ENCODE measurements around the gene OR12D2. TPM values are rescaled to one million over a fixed set of nuclear protein-coding genes. Genes with fewer than 3 reads are reported as not detected.
"Not testable (repeated sequence)": the region's sequence is repeated elsewhere in the genome, so short reads cannot be mapped to it uniquely, and the experiment has no call there.

Gene OR12D2
- total RNA-seq, 1 donor from 2014 or later = not detected

DNA sequence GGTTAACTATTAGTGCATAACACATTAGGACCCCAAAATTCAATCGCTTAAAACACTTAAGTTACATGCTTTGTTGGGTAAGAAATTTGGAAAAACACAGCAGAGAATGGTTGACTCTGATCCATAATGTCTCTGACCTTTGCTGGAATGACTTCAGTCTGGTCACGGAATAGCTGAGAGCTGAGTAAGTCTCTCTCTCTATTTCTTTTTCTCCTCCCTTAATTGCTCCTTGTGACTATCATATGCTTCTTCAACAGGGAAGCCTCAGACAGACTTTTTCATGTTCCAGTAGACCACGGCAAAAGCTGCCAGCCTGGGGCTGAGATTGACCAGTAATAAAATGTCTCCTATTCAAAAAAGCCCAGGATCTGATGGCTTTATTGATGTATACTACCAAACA is 24.1 kb downstream of the OR12D2 start:
- H3K4me1 Mint-ChIP-seq (ENCODE audit: unreplicated experiment) = no peaks in the 10 kb centered on the region
- no peaks in the 10 kb centered on the region for H3K36me3 Mint-ChIP-seq (ENCODE audit: unreplicated experiment)
- H3K9me3 Mint-ChIP-seq (ENCODE audit: unreplicated experiment) = no peaks in the 10 kb centered on the region
- TF ChIP-seq, protein P1, sequence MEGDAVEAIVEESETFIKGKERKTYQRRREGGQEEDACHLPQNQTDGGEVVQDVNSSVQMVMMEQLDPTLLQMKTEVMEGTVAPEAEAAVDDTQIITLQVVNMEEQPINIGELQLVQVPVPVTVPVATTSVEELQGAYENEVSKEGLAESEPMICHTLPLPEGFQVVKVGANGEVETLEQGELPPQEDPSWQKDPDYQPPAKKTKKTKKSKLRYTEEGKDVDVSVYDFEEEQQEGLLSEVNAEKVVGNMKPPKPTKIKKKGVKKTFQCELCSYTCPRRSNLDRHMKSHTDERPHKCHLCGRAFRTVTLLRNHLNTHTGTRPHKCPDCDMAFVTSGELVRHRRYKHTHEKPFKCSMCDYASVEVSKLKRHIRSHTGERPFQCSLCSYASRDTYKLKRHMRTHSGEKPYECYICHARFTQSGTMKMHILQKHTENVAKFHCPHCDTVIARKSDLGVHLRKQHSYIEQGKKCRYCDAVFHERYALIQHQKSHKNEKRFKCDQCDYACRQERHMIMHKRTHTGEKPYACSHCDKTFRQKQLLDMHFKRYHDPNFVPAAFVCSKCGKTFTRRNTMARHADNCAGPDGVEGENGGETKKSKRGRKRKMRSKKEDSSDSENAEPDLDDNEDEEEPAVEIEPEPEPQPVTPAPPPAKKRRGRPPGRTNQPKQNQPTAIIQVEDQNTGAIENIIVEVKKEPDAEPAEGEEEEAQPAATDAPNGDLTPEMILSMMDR (IDR thresholded peaks at IDR 0.05) = no peak
- H3K4me3 Mint-ChIP-seq (ENCODE audit: unreplicated experiment) = no peak overlapping the region
- H3K27me3 Mint-ChIP-seq (ENCODE audit: unreplicated experiment) = peaks cover 5% of the 10 kb centered on the region
- no peak for DNase-seq (ENCODE audit: extremely low spot score, unreplicated experiment)
- H3K27ac Mint-ChIP-seq (ENCODE audit: unreplicated experiment) = no peak overlapping the region

- H3K27ac Mint-ChIP-seq (ENCODE audit: unreplicated experiment) = no peak overlapping the region
- no peaks in the 10 kb centered on the region for H3K36me3 Mint-ChIP-seq (ENCODE audit: unreplicated experiment)
- H3K9me3 Mint-ChIP-seq (ENCODE audit: unreplicated experiment) = no peaks in the 10 kb centered on the region
- no peaks in the 10 kb centered on the region for H3K4me1 Mint-ChIP-seq (ENCODE audit: unreplicated experiment)
- no peak for DNase-seq (ENCODE audit: extremely low spot score, unreplicated experiment)
- TF ChIP-seq, protein P1 (IDR thresholded peaks at IDR 0.05) = no peak
- no peak overlapping the region for H3K4me3 Mint-ChIP-seq (ENCODE audit: unreplicated experiment)
- H3K27me3 Mint-ChIP-seq (ENCODE audit: unreplicated experiment) = no peaks in the 10 kb centered on the region
These were observed 28.7 kb downstream of the OR12D2 start for GRCh38 chr6:29424168-29424567.

DNA sequence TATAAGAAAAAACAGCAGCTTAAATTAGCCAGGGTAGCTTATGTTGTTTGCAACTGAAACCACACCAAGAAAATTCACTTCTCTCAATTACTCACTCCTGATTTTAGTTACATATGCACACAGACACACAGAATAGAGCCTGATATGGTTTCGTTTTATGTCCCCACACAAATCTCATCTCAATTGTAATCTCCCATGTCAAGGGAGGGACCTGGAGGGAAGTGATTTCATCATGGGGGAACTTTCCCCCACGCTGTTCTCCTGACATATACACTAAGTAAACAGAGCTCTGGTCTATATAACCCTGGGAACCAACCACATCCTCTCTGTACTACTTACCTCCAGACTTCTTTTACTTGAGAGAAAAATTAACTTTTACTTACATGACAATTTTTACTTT is 29.1 kb downstream of the OR12D2 start:
- Mint-ChIP-seq H3K4me1 (ENCODE audit: unreplicated experiment) (no peaks in the 10 kb centered on the region), H3K27me3 (ENCODE audit: unreplicated experiment) (no peaks in the 10 kb centered on the region), H3K9me3 (ENCODE audit: unreplicated experiment) (no peaks in the 10 kb centered on the region), H3K36me3 (ENCODE audit: unreplicated experiment) (no peaks in the 10 kb centered on the region), H3K27ac (ENCODE audit: unreplicated experiment) (no peak overlapping the region), H3K4me3 (ENCODE audit: unreplicated experiment) (no peak overlapping the region)
- DNase-seq (ENCODE audit: extremely low spot score, unreplicated experiment) = no peak
- TF ChIP-seq, protein P1 (IDR thresholded peaks at IDR 0.05) = no peak

- DNase-seq (ENCODE audit: extremely low spot score, unreplicated experiment) = no peak
- TF ChIP-seq, protein P1 (IDR thresholded peaks at IDR 0.05) = no peak
- no peaks in the 10 kb centered on the region for H3K36me3 Mint-ChIP-seq (ENCODE audit: unreplicated experiment)
- no peak overlapping the region for H3K4me3 Mint-ChIP-seq (ENCODE audit: unreplicated experiment)
- no peaks in the 10 kb centered on the region for H3K4me1 Mint-ChIP-seq (ENCODE audit: unreplicated experiment)
- H3K27me3 Mint-ChIP-seq (ENCODE audit: unreplicated experiment) = no peaks in the 10 kb centered on the region
- H3K9me3 Mint-ChIP-seq (ENCODE audit: unreplicated experiment) = no peaks in the 10 kb centered on the region
- no peak overlapping the region for H3K27ac Mint-ChIP-seq (ENCODE audit: unreplicated experiment)
These were observed 29.6 kb downstream of the OR12D2 start for GRCh38 chr6:29425075-29425474.

GRCh38 chr6:29426654-29427053 is 31.2 kb downstream of the OR12D2 start:
- no peaks in the 10 kb centered on the region for H3K9me3 Mint-ChIP-seq (ENCODE audit: unreplicated experiment)
- H3K27me3 Mint-ChIP-seq (ENCODE audit: unreplicated experiment) = no peaks in the 10 kb centered on the region
- H3K36me3 Mint-ChIP-seq (ENCODE audit: unreplicated experiment) = no peaks in the 10 kb centered on the region
- H3K4me1 Mint-ChIP-seq (ENCODE audit: unreplicated experiment) = no peaks in the 10 kb centered on the region
- no peak overlapping the region for H3K4me3 Mint-ChIP-seq (ENCODE audit: unreplicated experiment)
- DNase-seq (ENCODE audit: extremely low spot score, unreplicated experiment) = no peak
- H3K27ac Mint-ChIP-seq (ENCODE audit: unreplicated experiment) = no peak overlapping the region
- TF ChIP-seq, protein P1 (IDR thresholded peaks at IDR 0.05) = no peak

- H3K27ac Mint-ChIP-seq (ENCODE audit: unreplicated experiment) = not testable (repeated sequence)
These were observed 41.3 kb downstream of the OR12D2 start for GRCh38 chr6:29436730-29437129.

More at GRCh38 chr6:29436730-29437129, 41.3 kb downstream of the OR12D2 start:
- DNase-seq (ENCODE audit: extremely low spot score, unreplicated experiment); H3K9me3 Mint-ChIP-seq (ENCODE audit: unreplicated experiment); H3K4me1 Mint-ChIP-seq (ENCODE audit: unreplicated experiment); H3K36me3 Mint-ChIP-seq (ENCODE audit: unreplicated experiment); H3K27me3 Mint-ChIP-seq (ENCODE audit: unreplicated experiment); H3K4me3 Mint-ChIP-seq (ENCODE audit: unreplicated experiment): not testable (repeated sequence)

All from osteocyte (in vitro differentiated cells).